Ectodermal cell (in vitro differentiated cells): ENCODE data around the gene DGUOK.

Experiments
- H3K27ac ChIP-seq: 2 replicates; pipeline ENCODE4 v1.7.0; 2013; ENCODE audit warnings: mild to moderate bottlenecking, low read depth, low read length; ENCODE audit not compliant: insufficient read depth, poor library complexity, severe bottlenecking
- H3K27me3 ChIP-seq: 2 replicates; pipeline ENCODE4 v1.7.0; 2013; ENCODE audit warnings: mild to moderate bottlenecking, low read length; ENCODE audit not compliant: insufficient read depth, control insufficient read depth, poor library complexity, severe bottlenecking
- H3K36me3 ChIP-seq: one replicate; pipeline ENCODE4 v1.7.0; 2013; ENCODE audit warnings: low read length; ENCODE audit not compliant: control insufficient read depth, insufficient read depth
- H3K4me1 ChIP-seq: one replicate; pipeline ENCODE4 v1.7.0; 2013; ENCODE audit warnings: low read length; ENCODE audit not compliant: control insufficient read depth, insufficient read depth
- H3K4me3 ChIP-seq: 2 replicates; pipeline ENCODE4 v1.7.0; 2013; ENCODE audit warnings: low read depth, low read length, control low read depth; ENCODE audit not compliant: insufficient read depth
- H3K9me3 ChIP-seq: 2 replicates; pipeline ENCODE4 v1.7.0; 2013; ENCODE audit warnings: mild to moderate bottlenecking, low read length, moderate library complexity; ENCODE audit not compliant: control insufficient read depth
- WGBS, 2 experiments: methylation state at CpG; one replicate each; pipeline ENCODE4 v1.1.7; 2013; ENCODE audit warnings: missing lambda C conversion rate in 2 of 2; 5-methylcytosine and 5-hydroxymethylcytosine counted together

Gene DGUOK

GRCh38 chr2:73891276-73891901, 35.3 kb upstream of the DGUOK start:
- Histone ChIP-seq H3K36me3 (no peaks in the 10 kb centered on the region), H3K27me3 (no peaks in the 10 kb centered on the region), H3K4me1 (peaks cover 2% of the 10 kb centered on the region), H3K4me3 (no peak overlapping the region), H3K9me3 (no peaks in the 10 kb centered on the region), H3K27ac (no peak overlapping the region)
- 90 to 94% methylated on average over 5 of the region's 5 CpGs for WGBS, 2 experiments

GRCh38 chr2:73892631-73893329, 33.9 kb upstream of the DGUOK start, which contains the start of gene ACTG2:
Gene ACTG2, plus strand, starts transcription at chr2:73893008. Its CDS starts 8,304 bp downstream, at chr2:73901312.
- Histone ChIP-seq H3K36me3 (no peaks in the 10 kb centered on the region), H3K27ac (no peak within 1 kb of the TSS), H3K9me3 (no peaks in the 10 kb centered on the region), H3K27me3 (no peaks in the 10 kb centered on the region), H3K4me3 (no peak within 1 kb of the TSS), H3K4me1 (peaks cover 4% of the 10 kb centered on the region)
- 78 to 81% methylated on average over 15 of the region's 15 CpGs for WGBS, 2 experiments

DNA sequence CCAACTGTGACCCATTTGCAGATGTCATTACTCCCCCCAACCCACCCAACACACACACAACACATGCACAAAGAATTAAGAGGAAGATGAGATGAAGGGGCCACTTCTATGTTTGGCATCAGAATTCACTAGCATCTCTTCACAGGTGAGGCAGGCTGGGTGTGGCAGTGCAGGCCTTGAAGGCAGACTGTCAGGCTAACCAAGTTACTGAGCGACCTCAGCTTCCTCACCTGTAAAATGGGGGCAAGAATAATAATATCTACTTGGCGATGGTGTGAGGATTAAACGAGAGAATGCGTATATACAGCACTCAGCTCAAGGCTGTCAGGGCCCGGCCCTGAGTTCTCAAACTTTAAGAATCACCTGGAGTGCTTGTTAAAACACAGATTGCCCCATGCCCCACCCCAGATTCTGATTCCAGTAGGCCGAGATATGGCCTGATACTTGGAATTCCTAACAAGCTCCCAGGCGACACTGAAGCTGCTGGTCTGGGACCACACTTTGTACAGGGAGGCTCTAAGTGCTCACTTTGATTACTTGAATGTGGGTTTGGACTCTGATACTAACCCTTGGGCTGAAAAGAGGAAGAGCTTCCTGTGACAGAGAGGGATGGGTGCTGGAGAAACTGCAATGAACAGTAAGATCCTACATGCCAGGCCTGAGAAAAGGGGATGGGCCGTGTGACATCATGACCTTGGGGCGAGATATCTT, 32.8 kb upstream of the DGUOK start:
- H3K36me3 ChIP-seq = no peaks in the 10 kb centered on the region
- no peaks in the 10 kb centered on the region for H3K9me3 ChIP-seq
- no peak overlapping the region for H3K4me3 ChIP-seq
- no peaks in the 10 kb centered on the region for H3K27me3 ChIP-seq
- no peak overlapping the region for H3K27ac ChIP-seq
- peaks cover 4% of the 10 kb centered on the region for H3K4me1 ChIP-seq
- WGBS, 2 experiments = 93 to 97% methylated on average over 9 of the region's 9 CpGs

DNA sequence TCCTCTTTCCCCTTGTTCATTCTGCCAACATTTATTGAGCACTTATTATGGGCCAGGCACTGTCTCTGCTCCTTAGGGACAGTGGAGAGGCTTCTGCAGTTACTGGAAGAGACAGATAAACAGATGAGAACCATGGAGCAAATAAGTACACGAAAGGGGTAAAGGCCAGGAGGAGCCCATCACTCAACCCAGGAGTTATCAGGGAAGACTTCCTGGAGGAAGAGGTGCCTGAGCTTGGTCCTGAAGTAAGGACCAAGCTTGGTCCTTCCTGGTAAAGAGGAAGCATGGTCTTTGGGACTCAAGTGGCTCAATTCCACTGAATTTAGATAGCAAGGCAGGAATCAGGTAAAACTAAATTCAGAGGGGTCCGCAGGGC, 32.2 kb upstream of the DGUOK start:
- no peaks in the 10 kb centered on the region for H3K36me3 ChIP-seq
- no peak overlapping the region for H3K27ac ChIP-seq
- no peak overlapping the region for H3K4me3 ChIP-seq
- no peaks in the 10 kb centered on the region for H3K9me3 ChIP-seq
- peaks cover 4% of the 10 kb centered on the region for H3K4me1 ChIP-seq
- H3K27me3 ChIP-seq = no peaks in the 10 kb centered on the region
- 92 to 96% methylated on average over 2 of the region's 2 CpGs for WGBS, 2 experiments

- Histone ChIP-seq H3K4me3 (no peak overlapping the region), H3K27me3 (no peaks in the 10 kb centered on the region), H3K36me3 (no peaks in the 10 kb centered on the region), H3K4me1 (peaks cover 4% of the 10 kb centered on the region), H3K27ac (no peak overlapping the region), H3K9me3 (no peaks in the 10 kb centered on the region)
- 94 to 96% methylated on average over 6 of the region's 6 CpGs for WGBS, 2 experiments
Measured at GRCh38 chr2:73894877-73895276, 31.8 kb upstream of the DGUOK start.

DNA sequence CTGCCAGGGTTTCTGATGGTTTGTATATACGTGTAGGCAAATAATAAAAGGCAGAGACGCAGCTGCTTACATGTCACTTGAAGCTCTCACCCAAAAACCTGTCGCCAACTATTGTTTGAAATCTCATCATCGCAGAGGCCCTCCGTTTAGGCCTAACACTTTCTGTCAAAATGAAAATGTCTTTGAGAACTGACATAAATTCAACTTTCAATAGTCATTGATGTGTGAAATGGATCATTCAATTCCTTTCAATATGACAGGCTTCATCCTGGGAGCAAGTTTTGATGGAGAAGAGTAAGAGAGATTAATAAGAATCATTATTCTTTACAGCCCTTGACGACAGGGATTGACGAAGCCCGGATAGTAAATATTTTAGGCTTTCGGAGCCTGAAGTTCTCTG, 31.2 kb upstream of the DGUOK start:
- H3K4me1 ChIP-seq = peaks cover 4% of the 10 kb centered on the region
- no peaks in the 10 kb centered on the region for H3K27me3 ChIP-seq
- WGBS, 2 experiments = 84 to 93% methylated on average over 5 to 9 of the region's 9 CpGs
- no peak overlapping the region for H3K4me3 ChIP-seq
- no peak overlapping the region for H3K27ac ChIP-seq
- H3K36me3 ChIP-seq = no peaks in the 10 kb centered on the region
- H3K9me3 ChIP-seq = no peaks in the 10 kb centered on the region

DNA sequence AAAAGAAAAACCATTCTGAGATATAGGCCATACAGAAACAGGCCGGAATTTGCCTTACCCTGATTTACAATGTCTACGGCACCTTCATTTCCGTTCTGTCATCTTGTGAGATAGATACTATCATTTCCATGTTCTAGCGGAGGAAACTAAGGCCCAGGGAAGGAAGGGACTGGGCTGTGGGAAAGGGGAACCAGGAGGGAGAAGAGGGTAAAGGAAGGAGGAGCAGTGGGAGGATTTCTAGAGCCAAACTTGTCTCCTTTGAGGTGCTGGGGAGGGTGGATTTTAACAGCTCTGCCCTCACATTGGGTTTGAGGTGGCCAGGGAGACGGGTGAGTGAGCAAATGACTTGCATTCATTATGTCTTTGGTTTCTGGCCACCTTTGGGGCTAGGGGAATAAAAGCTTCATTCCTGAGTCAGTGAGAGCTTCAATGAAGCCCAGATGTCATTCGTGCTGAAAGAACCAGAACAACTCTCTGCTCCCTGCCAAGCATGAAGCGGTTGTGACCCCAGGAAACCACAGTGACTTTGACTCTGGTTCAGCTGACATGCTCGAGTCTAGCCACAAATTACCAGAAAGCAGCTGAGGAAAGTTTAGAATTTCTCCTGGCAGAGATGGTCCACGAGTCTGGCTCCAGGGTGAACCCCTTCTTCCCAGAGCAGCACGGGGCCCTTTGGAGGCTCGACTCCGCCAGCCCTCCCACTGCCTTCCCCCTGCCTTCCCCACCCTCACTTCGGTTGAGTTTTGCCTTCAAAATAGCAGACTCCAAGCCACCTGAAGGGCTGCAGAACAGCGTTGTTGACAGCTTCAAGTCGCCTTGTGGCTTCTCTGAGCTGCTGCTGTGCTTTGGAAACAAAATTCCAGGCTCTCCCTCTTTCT, 30.1 kb upstream of the DGUOK start:
- no peak overlapping the region for H3K4me3 ChIP-seq
- no peaks in the 10 kb centered on the region for H3K27me3 ChIP-seq
- no peak overlapping the region for H3K27ac ChIP-seq
- H3K36me3 ChIP-seq = no peaks in the 10 kb centered on the region
- H3K9me3 ChIP-seq = no peaks in the 10 kb centered on the region
- 71 to 74% methylated on average over 15 of the region's 15 CpGs for WGBS, 2 experiments
- peaks cover 4% of the 10 kb centered on the region for H3K4me1 ChIP-seq

- 48 to 56% methylated on average over 4 of the region's 4 CpGs for WGBS, 2 experiments
- Histone ChIP-seq H3K4me1 (peaks cover 4% of the 10 kb centered on the region), H3K27ac (no peak overlapping the region), H3K4me3 (no peak overlapping the region), H3K9me3 (no peaks in the 10 kb centered on the region), H3K36me3 (no peaks in the 10 kb centered on the region), H3K27me3 (peaks cover 2% of the 10 kb centered on the region)
Measured at GRCh38 chr2:73897240-73897583, 29.5 kb upstream of the DGUOK start.

GRCh38 chr2:73897934-73898333, 28.7 kb upstream of the DGUOK start:
- no peak overlapping the region for H3K4me3 ChIP-seq
- H3K9me3 ChIP-seq = no peaks in the 10 kb centered on the region
- peaks cover 4% of the 10 kb centered on the region for H3K4me1 ChIP-seq
- H3K27ac ChIP-seq = no peak overlapping the region
- WGBS, 2 experiments = 77 to 78% methylated on average over 6 of the region's 6 CpGs
- H3K36me3 ChIP-seq = no peaks in the 10 kb centered on the region
- H3K27me3 ChIP-seq = peaks cover 3% of the 10 kb centered on the region
